ENCODE measurements around the gene FBRSL1.

The FBRSL1 gene

GRCh38 chr12:132523576-132524331, 33.8 kb downstream of the FBRSL1 start:
- H4K91ac ChIP-seq (ENCODE audit: low read depth, low read length, poor library complexity): no peak overlapping the region
- no peak overlapping the region for H2AFZ ChIP-seq (ENCODE audit: low read length)
- H2BK120ac ChIP-seq (ENCODE audit: low read depth, low read length): no peak overlapping the region
- peaks cover 0 to 10% of the 10 kb centered on the region in 2 donors for H3K4me1 ChIP-seq (ENCODE audit: control insufficient read depth in 2 of 2, insufficient read depth in 1 of 2, low read depth in 1 of 2, low read length in 2 of 2)
- H3K4me3 ChIP-seq (ENCODE audit: low read length in 2 of 2): no peak overlapping the region
- peaks cover 6 to 8% of the 10 kb centered on the region in 2 donors for H3K9me3 ChIP-seq (replicated peaks in 1 of 2; ENCODE audit: control insufficient read depth in 2 of 2, insufficient read depth in 1 of 2, low read depth in 1 of 2, low read length in 2 of 2)
- H3K36me3 ChIP-seq (replicated peaks in 1 of 2; ENCODE audit: control insufficient read depth in 2 of 2, insufficient read depth in 2 of 2, low read length in 2 of 2): no peaks in the 10 kb centered on the region
- H2BK12ac ChIP-seq (ENCODE audit: low read length): peak overlapping the region; percentile 98
- peaks cover 10% of the 10 kb centered on the region for H3K79me1 ChIP-seq (ENCODE audit: low read depth, low read length)
- H4K8ac ChIP-seq (ENCODE audit: low read depth, low read length): peak overlapping the region; percentile 65
- H3K23ac ChIP-seq (ENCODE audit: low read depth, low read length, poor library complexity): peak overlapping the region; percentile 47
- peak overlapping the region; percentile 50 for H3K9ac ChIP-seq (ENCODE audit: low read depth, low read length, poor library complexity)
- peak overlapping the region; percentile 78 for H2BK15ac ChIP-seq (ENCODE audit: low read length)
- peak; percentile 45 for DNase-seq (ENCODE audit: low spot score)
- peak overlapping the region; percentile 80 for H3K18ac ChIP-seq (ENCODE audit: low read length)
- peak overlapping the region; percentile 96 for H2AK5ac ChIP-seq (ENCODE audit: low read depth, low read length)
- H2BK5ac ChIP-seq (ENCODE audit: low read length): no peak overlapping the region
- H3K4ac ChIP-seq (ENCODE audit: low read length): peak overlapping the region; percentile 84
- H3K4me2 ChIP-seq (ENCODE audit: insufficient read depth, low read length, poor library complexity, severe bottlenecking): no peak overlapping the region
- WGBS, 2 donors (ENCODE audit: extremely low coverage in 2 of 2, insufficient read length in 2 of 2, insufficient replicate concordance in 1 of 2): no CpG with 5 or more reads among the region's 28 CpGs
- H3K27ac ChIP-seq (replicated peaks; ENCODE audit: low read length): no peak overlapping the region
- no peaks in the 10 kb centered on the region for H3K27me3 ChIP-seq (ENCODE audit: control insufficient read depth in 3 of 3, insufficient read depth in 3 of 3, low read depth in 1 of 3, low read length in 3 of 3)
- H3K14ac ChIP-seq (ENCODE audit: low read length): peak overlapping the region; percentile 71

DNA sequence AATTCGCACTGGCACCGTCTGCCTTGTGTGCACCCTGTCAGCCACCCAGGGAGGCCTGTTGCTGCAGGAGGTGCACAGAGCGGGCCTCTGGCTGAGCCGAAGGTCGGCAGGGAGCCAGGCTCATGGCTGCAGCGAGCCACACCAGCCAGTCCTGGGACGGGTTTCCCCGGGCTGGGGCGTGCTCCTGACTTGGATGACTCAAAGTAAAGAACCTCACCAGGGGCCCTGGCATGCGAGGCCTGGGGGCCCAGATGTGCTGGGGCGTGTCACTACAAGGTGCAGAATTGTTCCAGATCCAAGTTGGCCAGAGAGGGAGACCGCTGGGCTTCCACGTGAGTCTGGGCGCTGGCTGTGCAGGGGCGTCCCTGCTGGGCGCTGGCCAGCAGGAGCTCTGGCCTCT, 34.5 kb downstream of the FBRSL1 start:
- no peak for DNase-seq (ENCODE audit: low spot score)
- Histone ChIP-seq H2BK120ac (ENCODE audit: low read depth, low read length) (no peak overlapping the region), H2AK5ac (ENCODE audit: low read depth, low read length) (peak overlapping the region; percentile 86), H2AFZ (ENCODE audit: low read length) (no peak overlapping the region), H3K36me3 (replicated peaks in 1 of 2; ENCODE audit: control insufficient read depth in 2 of 2, insufficient read depth in 2 of 2, low read length in 2 of 2) (no peaks in the 10 kb centered on the region), H2BK5ac (ENCODE audit: low read length) (no peak overlapping the region), H3K4me1 (ENCODE audit: control insufficient read depth in 2 of 2, insufficient read depth in 1 of 2, low read depth in 1 of 2, low read length in 2 of 2) (peaks cover 0 to 10% of the 10 kb centered on the region in 2 donors), H4K91ac (ENCODE audit: low read depth, low read length, poor library complexity) (no peak overlapping the region), H3K18ac (ENCODE audit: low read length) (peak overlapping the region; percentile 80), H3K27ac (replicated peaks; ENCODE audit: low read length) (no peak overlapping the region), H4K8ac (ENCODE audit: low read depth, low read length) (peak overlapping the region; percentile 30), H3K79me1 (ENCODE audit: low read depth, low read length) (peaks cover 10% of the 10 kb centered on the region), H3K23ac (ENCODE audit: low read depth, low read length, poor library complexity) (peak overlapping the region; percentile 47), H2BK12ac (ENCODE audit: low read length) (no peak overlapping the region), H3K9me3 (replicated peaks in 1 of 2; ENCODE audit: control insufficient read depth in 2 of 2, insufficient read depth in 1 of 2, low read depth in 1 of 2, low read length in 2 of 2) (peaks cover under 1 to 1% of the 10 kb centered on the region in 2 donors), H3K27me3 (ENCODE audit: control insufficient read depth in 3 of 3, insufficient read depth in 3 of 3, low read depth in 1 of 3, low read length in 3 of 3) (no peaks in the 10 kb centered on the region), H3K14ac (ENCODE audit: low read length) (no peak overlapping the region), H3K4me2 (ENCODE audit: insufficient read depth, low read length, poor library complexity, severe bottlenecking) (no peak overlapping the region), H3K9ac (ENCODE audit: low read depth, low read length, poor library complexity) (peak overlapping the region; percentile 50), H2BK15ac (ENCODE audit: low read length) (peak overlapping the region; percentile 78), H3K4ac (ENCODE audit: low read length) (no peak overlapping the region), H3K4me3 (ENCODE audit: low read length in 2 of 2) (no peak overlapping the region)
- WGBS, 2 donors (ENCODE audit: extremely low coverage in 2 of 2, insufficient read length in 2 of 2, insufficient replicate concordance in 1 of 2): no CpG with 5 or more reads among the region's 16 CpGs

GRCh38 chr12:132525011-132525832, 35.3 kb downstream of the FBRSL1 start:
- Histone ChIP-seq H2AK5ac (ENCODE audit: low read depth, low read length) (peak overlapping the region; percentile 90), H3K9ac (ENCODE audit: low read depth, low read length, poor library complexity) (peak overlapping the region; percentile 86), H3K79me1 (ENCODE audit: low read depth, low read length) (peaks cover 10% of the 10 kb centered on the region), H2BK12ac (ENCODE audit: low read length) (peak overlapping the region; percentile 73), H4K91ac (ENCODE audit: low read depth, low read length, poor library complexity) (no peak overlapping the region), H3K27ac (replicated peaks; ENCODE audit: low read length) (no peak overlapping the region), H3K4me1 (ENCODE audit: control insufficient read depth in 2 of 2, insufficient read depth in 1 of 2, low read depth in 1 of 2, low read length in 2 of 2) (peaks cover 0 to 10% of the 10 kb centered on the region in 2 donors), H3K4ac (ENCODE audit: low read length) (no peak overlapping the region), H3K4me2 (ENCODE audit: insufficient read depth, low read length, poor library complexity, severe bottlenecking) (no peak overlapping the region), H4K8ac (ENCODE audit: low read depth, low read length) (no peak overlapping the region), H3K14ac (ENCODE audit: low read length) (peak overlapping the region; percentile 38), H3K18ac (ENCODE audit: low read length) (peak overlapping the region; percentile 76), H2AFZ (ENCODE audit: low read length) (no peak overlapping the region), H2BK15ac (ENCODE audit: low read length) (no peak overlapping the region), H3K4me3 (ENCODE audit: low read length in 2 of 2) (peak overlapping the region in 1 of 2 donors; percentile 62), H3K9me3 (replicated peaks in 1 of 2; ENCODE audit: control insufficient read depth in 2 of 2, insufficient read depth in 1 of 2, low read depth in 1 of 2, low read length in 2 of 2) (peaks cover 0 to 2% of the 10 kb centered on the region in 2 donors), H2BK5ac (ENCODE audit: low read length) (peak overlapping the region; percentile 24), H3K23ac (ENCODE audit: low read depth, low read length, poor library complexity) (peak overlapping the region; percentile 80), H3K27me3 (ENCODE audit: control insufficient read depth in 3 of 3, insufficient read depth in 3 of 3, low read depth in 1 of 3, low read length in 3 of 3) (no peaks in the 10 kb centered on the region), H3K36me3 (replicated peaks in 1 of 2; ENCODE audit: control insufficient read depth in 2 of 2, insufficient read depth in 2 of 2, low read length in 2 of 2) (no peaks in the 10 kb centered on the region), H2BK120ac (ENCODE audit: low read depth, low read length) (no peak overlapping the region)
- no peak for DNase-seq (ENCODE audit: low spot score)
- no CpG with 5 or more reads among the region's 43 CpGs for WGBS, 2 donors (ENCODE audit: extremely low coverage in 2 of 2, insufficient read length in 2 of 2, insufficient replicate concordance in 1 of 2)
